Placental epithelial cell (primary cell): ENCODE results near the gene SLC4A1. TPM values are rescaled to one million over a fixed set of nuclear protein-coding genes. Genes with fewer than 3 reads are reported as not detected.

Experiments
- small RNA-seq: library from RNA; depleted of rRNA; stranded (forward); fragments of <200 nt; gene quantifications from one replicate; pipeline ENCODE3, GENCODE V24; 2012
- total RNA-seq: library from RNA; depleted of rRNA; stranded (reverse); fragments of >200 nt; gene quantifications from 2 replicates; pipeline ENCODE4 v1.2.3, GENCODE V29; 2012

The SLC4A1 gene
- not detected in 2 replicates for total RNA-seq

GRCh38 chr17:44267818-44268490 lies at the start of gene SLC4A1:
Gene SLC4A1 (minus strand): TSS chr17:44268135. CDS start chr17:44262866, 5,269 bp downstream.

DNA sequence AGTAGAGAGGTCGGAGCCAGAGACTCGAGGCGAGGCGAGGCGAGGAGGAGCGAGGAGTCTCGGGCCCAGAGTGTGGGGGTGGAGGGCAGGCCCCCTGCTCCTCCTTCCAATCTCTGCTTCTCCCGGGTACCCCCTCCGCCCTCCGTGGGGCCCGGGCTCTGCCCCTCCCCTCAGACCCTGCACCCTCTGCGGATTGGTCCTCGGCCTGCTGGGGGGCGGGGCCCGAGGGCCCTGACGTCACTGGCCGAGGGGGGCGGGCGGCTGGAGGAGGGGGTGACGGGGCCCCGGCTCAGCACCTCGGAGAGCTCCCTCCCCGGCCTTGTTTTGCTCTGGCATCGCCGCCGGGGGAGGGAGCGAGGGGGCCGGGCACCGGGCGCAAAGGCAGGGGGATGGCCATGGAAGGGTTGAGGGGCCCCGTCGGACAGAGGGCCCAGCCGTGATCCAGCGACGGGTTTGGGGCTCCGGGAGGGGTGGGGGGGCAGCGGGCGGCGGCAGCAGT lies 40.4 kb upstream of the SLC4A1 start, which contains the start of gene RUNDC3A:
Gene RUNDC3A, plus strand, starts transcription at position 282 of the 499 bp plus-strand sequence. CDS start 232 bp downstream, outside the sequence.

GRCh38 chr17:44219616-44220212 lies 48.2 kb downstream of the SLC4A1 start, which contains the start of gene UBTF:
Gene UBTF (minus strand): TSS chr17:44219675. CDS start chr17:44218229, 1,446 bp downstream.

DNA sequence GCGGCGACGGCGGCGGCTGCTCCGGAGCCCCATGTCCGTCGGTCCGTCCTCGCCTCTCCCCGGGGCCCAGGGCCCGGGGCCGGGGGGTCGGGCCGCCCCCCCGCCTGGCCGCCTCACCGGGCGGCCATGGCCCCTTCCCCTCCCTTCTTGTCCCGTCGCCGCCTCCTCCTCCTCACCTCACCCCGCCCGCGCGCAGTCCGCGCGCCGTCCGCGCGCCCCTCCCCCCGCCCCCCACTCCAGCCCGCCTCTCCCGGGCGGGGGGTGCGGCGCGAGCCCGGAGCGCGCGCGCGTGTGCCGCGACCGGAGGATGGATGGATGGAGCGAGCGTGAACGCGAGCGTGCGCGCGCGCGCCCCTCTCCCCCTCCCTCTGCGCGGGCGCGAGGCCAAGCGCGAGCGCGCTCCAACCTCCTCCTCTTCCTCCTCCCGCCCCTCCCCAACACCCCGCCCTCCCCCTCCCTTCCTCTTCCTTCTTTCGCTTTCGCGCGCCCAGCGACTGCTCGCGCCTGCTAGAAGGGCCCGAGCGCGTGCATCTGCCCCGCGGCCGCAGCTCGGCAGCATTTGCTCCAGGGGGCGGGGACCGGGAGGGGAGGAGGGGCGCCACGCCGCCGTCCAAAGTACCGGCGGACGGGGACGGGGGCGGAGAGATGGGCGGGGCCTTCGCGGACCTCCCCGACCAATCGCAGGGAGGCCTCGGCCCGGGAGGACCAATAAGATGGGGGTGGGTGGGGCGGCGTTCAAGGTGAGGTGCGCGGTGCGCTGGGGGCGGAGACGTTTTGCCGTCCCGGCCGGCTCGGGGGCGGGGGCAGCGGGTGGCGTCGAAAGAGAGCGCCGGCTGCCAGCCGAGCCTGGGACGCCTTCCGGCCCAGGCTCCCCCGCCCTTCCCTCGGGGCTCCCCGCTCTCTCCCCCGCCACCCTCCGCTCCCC lies 68.1 kb downstream of the SLC4A1 start, which contains the start of gene ATXN7L3:
Gene ATXN7L3, minus strand, starts transcription at position 332 of the 925 bp plus-strand sequence. CDS start 1,814 bp downstream, outside the sequence.

Small RNAs within 50 kb of the gene (small RNA-seq; reads per million reads assigned to genes)
- gene MIR6782 (not detected), gene RF00012 (0.23 reads per million), gene RN7SL507P (not detected), gene RNU6-453P (not detected)

Other genes starting within 250 kb of the SLC4A1 start
- gene LSM12, start 201.5 kb downstream of the SLC4A1 start, total RNA-seq, result 20.8 and 50.0 TPM in 2 replicates
- gene G6PC3, start 197.4 kb downstream of the SLC4A1 start, total RNA-seq, result 11.8 and 24.2 TPM in 2 replicates
- 27.3 and 35.7 TPM in 2 replicates for gene HDAC5, start 144.5 kb downstream of the SLC4A1 start, total RNA-seq
- gene HROB, start 126.2 kb downstream of the SLC4A1 start, total RNA-seq, result 1.5 and 1.6 TPM in 2 replicates
- gene ASB16, start 97.4 kb downstream of the SLC4A1 start, total RNA-seq, result 0.11 TPM in 1 of 2 replicates, not detected in the other
- 34.3 and 44.4 TPM in 2 replicates for gene TMUB2, start 81.2 kb downstream of the SLC4A1 start, total RNA-seq
- gene ATXN7L3, start 68.3 kb downstream of the SLC4A1 start, total RNA-seq, result 56.1 and 60.1 TPM in 2 replicates
- 43.8 and 90.3 TPM in 2 replicates for gene UBTF, start 48.5 kb downstream of the SLC4A1 start, total RNA-seq
- 0.11 TPM in 1 of 2 replicates, not detected in the other for gene RUNDC3A, start 40.5 kb upstream of the SLC4A1 start, total RNA-seq
- 101 and 160 TPM in 2 replicates for gene SLC25A39, start 56.7 kb upstream of the SLC4A1 start, total RNA-seq
- gene GRN, start 77.2 kb upstream of the SLC4A1 start, total RNA-seq, result 228 and 715 TPM in 2 replicates
- gene FAM171A2, start 95.7 kb upstream of the SLC4A1 start, total RNA-seq, result 2.2 and 4.3 TPM in 2 replicates
- gene ITGA2B, start 121.5 kb upstream of the SLC4A1 start, total RNA-seq, result 0.11 and 1.2 TPM in 2 replicates
- gene GPATCH8, start 235.3 kb upstream of the SLC4A1 start, total RNA-seq, result 22.6 and 28.7 TPM in 2 replicates